CD8-positive, alpha-beta memory T cell (primary cell): ENCODE results near the gene ARF6. TPM values are rescaled to one million over a fixed set of nuclear protein-coding genes. Genes with fewer than 3 reads are reported as not detected.

Experiments used
- CTCF ChIA-PET: fragments of 350-600 bp; sonication (Branson Sonifier 250); formaldehyde crosslinking; loops from one replicate; lab custom pipeline; 2021; ENCODE audit warnings: antibody characterized with exemption; lab: Charles Lee
- POLR2A ChIA-PET: fragments of 350-600 bp; sonication (Branson Sonifier 250); formaldehyde crosslinking; loops from one replicate; lab custom pipeline; 2021; ENCODE audit warnings: antibody characterized with exemption; lab: Charles Lee
- DNase-seq, 5 donors: peaks; one replicate each; pipeline versions ENCODE4 v3.0.0 to v3.0.0-alpha.2; 2020 to 2022; ENCODE audit warnings: mixed read lengths in 1 of 5
- H3K27ac ChIP-seq: one replicate; pipeline ENCODE4 v1.7.0; 2013; ENCODE audit warnings: low read depth, mild to moderate bottlenecking, low read length, moderate library complexity
- H3K27me3 ChIP-seq: 2 replicates; pipeline ENCODE4 v1.7.0; 2013; ENCODE audit warnings: low read length, mild to moderate bottlenecking; ENCODE audit not compliant: insufficient read depth, poor library complexity, severe bottlenecking
- H3K36me3 ChIP-seq: 2 replicates; pipeline ENCODE4 v1.7.0; 2013; ENCODE audit warnings: mild to moderate bottlenecking, low read length, moderate library complexity; ENCODE audit not compliant: insufficient read depth
- H3K4me1 ChIP-seq: 2 replicates; pipeline ENCODE4 v1.7.0; 2013; ENCODE audit warnings: mild to moderate bottlenecking, low read length, moderate library complexity; ENCODE audit not compliant: insufficient read depth
- H3K4me3 ChIP-seq: 2 replicates; pipeline ENCODE4 v1.7.0; 2013; ENCODE audit warnings: mild to moderate bottlenecking, low read length
- H3K9me3 ChIP-seq: 2 replicates; pipeline ENCODE4 v1.7.0; 2013; ENCODE audit warnings: mild to moderate bottlenecking, low read length
- H3K27ac Mint-ChIP-seq, 8 donors: one replicate each; pipeline ENCODE4 v1.8.0; 2020 to 2021; ENCODE audit warnings: mixed read lengths in 8 of 8, mild to moderate bottlenecking in 6 of 8, inconsistent platforms in 3 of 8, moderate library complexity in 3 of 8
- H3K27me3 Mint-ChIP-seq, 2 donors: one replicate each; pipeline ENCODE4 v1.8.0; 2020 to 2021; ENCODE audit warnings: mixed read lengths in 2 of 2, mild to moderate bottlenecking in 1 of 2, moderate library complexity in 1 of 2
- H3K36me3 Mint-ChIP-seq, 3 donors: one replicate each; pipeline ENCODE4 v1.8.0; 2020 to 2021; ENCODE audit warnings: mixed read lengths in 3 of 3, inconsistent platforms in 1 of 3, mild to moderate bottlenecking in 1 of 3
- H3K4me1 Mint-ChIP-seq, 3 donors: one replicate each; pipeline ENCODE4 v1.8.0; 2020 to 2021; ENCODE audit warnings: mixed read lengths in 3 of 3, inconsistent platforms in 1 of 3, mild to moderate bottlenecking in 1 of 3
- H3K4me3 Mint-ChIP-seq, 7 donors: one replicate each; pipeline ENCODE4 v1.8.0; 2020 to 2021; ENCODE audit warnings: mixed read lengths in 7 of 7, mild to moderate bottlenecking in 6 of 7, moderate library complexity in 4 of 7, inconsistent platforms in 2 of 7
- H3K9me3 Mint-ChIP-seq, 5 donors: one replicate each; pipeline ENCODE4 v1.8.0; 2020 to 2022; ENCODE audit warnings: mixed read lengths in 5 of 5, mild to moderate bottlenecking in 3 of 5, moderate library complexity in 2 of 5, inconsistent platforms in 1 of 5
- polyA plus RNA-seq: library from polyadenylated mRNA; unstranded; fragments of 300-500 nt; fragmentation: Illumina TruSeq; gene quantifications from one replicate; pipeline ENCODE4 v1.2.3, GENCODE V29; 2021
- total RNA-seq, 2 experiments: library from RNA; stranded (reverse); gene quantifications; one replicate each; pipeline ENCODE4 v1.2.3, GENCODE V29; 2021

The ARF6 gene
- total and polyA plus RNA-seq, 3 experiments from 2014 or later = 168 to 174 (median 168) TPM

DNA sequence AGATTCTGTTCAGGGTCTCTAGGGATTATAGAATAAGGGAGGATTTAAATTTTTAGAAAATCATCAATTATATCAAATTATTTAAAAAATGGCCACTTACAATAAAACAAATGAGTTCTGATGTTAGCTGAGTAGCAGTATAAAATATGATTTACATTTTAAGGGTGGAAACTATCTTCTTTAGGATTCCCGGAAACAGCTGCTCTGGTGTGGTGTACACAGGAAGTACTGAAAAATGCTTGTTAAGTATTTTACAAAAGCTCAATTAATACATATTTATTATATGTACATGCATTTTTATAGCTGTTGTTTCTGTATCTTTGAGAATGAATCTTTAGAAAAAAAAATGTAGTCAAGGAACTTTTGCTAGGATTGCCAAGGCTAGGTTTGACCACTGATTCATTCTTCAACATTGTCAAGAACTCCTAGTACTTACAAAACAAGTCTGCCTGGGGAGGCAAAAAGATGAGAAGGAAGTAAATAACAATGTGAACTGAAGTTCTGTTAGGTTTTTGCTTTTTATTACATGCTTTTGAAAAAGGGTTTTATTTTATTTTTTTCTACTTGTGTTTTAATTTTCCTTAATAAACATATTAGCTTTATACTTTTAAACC is 48.0 kb downstream of the ARF6 start:
- Histone ChIP-seq H3K4me3 (no peak overlapping the region), H3K27ac (no peak overlapping the region), H3K27me3 (no peaks in the 10 kb centered on the region), H3K4me1 (peaks cover 44% of the 10 kb centered on the region), H3K9me3 (no peaks in the 10 kb centered on the region), H3K36me3 (no peaks in the 10 kb centered on the region)
- H3K4me3 Mint-ChIP-seq = peak overlapping the region in 6 of 7 donors; percentile 54 to 77 (median 64)
- ChIA-PET CTCF (interaction anchor here (0.9 to 3.1 kb wide), 8 partner anchors 11 to 164 kb away, joined by 3 to 10 read pairs (median 4); no protein-coding TSS in a partner anchor), POLR2A (interaction anchor here (0.8 to 1.9 kb wide), 5 partner anchors 31 to 79 kb away, joined by 3 to 13 read pairs (median 8); partner anchors contain the start of gene ARF6)
- peak overlapping the region; percentile 5 to 95 (median 78) for H3K27ac Mint-ChIP-seq
- H3K27me3 Mint-ChIP-seq = no peaks in the 10 kb centered on the region
- H3K4me1 Mint-ChIP-seq = peaks cover 55 to 76% (median 65%) of the 10 kb centered on the region in 3 donors
- DNase-seq = peak in 3 of 5 donors; percentile 31 to 61 (median 35)
- peaks cover 5 to 33% (median 5%) of the 10 kb centered on the region in 3 donors for H3K36me3 Mint-ChIP-seq
- H3K9me3 Mint-ChIP-seq = peaks cover 2 to 16% (median 10%) of the 10 kb centered on the region in 5 donors

DNA sequence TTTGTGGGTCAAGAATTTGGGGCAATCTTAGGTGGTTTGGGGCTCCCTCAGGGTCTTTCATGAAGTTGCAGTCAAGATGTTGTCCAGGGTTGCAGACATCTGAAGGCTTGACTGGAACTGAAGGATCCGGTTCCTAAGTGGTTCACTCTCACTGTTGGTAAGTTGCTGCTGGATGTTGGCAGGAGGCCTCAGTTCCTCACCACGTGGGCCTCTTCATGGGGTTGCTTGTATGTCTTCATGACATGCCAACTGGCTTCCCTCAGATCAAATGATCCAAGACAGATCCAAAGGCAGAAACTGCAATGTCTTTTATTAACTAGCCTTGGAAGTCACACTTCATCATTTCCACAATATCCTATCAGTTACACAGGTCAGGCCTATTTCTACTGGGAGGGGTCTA is 49.2 kb downstream of the ARF6 start:
- Mint-ChIP-seq H3K4me1 (peaks cover 67 to 79% (median 77%) of the 10 kb centered on the region in 3 donors), H3K4me3 (peak overlapping the region in 1 of 7 donors; percentile 28), H3K36me3 (peaks cover 5 to 30% (median 5%) of the 10 kb centered on the region in 3 donors), H3K9me3 (peaks cover 2 to 16% (median 10%) of the 10 kb centered on the region in 5 donors), H3K27me3 (no peaks in the 10 kb centered on the region), H3K27ac (peak overlapping the region in 7 of 8 donors; percentile 15 to 87 (median 67))
- H3K4me1 ChIP-seq = peaks cover 55% of the 10 kb centered on the region
- H3K27me3 ChIP-seq = no peaks in the 10 kb centered on the region
- no peak overlapping the region for H3K4me3 ChIP-seq
- CTCF ChIA-PET = interaction anchor here (1.0 to 3.1 kb wide), 4 partner anchors 11 to 120 kb away, joined by 3 to 10 read pairs (median 5); no protein-coding TSS in a partner anchor
- no peaks in the 10 kb centered on the region for H3K9me3 ChIP-seq
- no peak for DNase-seq
- no peak overlapping the region for H3K27ac ChIP-seq
- H3K36me3 ChIP-seq = no peaks in the 10 kb centered on the region
- POLR2A ChIA-PET = no interaction called here

DNA sequence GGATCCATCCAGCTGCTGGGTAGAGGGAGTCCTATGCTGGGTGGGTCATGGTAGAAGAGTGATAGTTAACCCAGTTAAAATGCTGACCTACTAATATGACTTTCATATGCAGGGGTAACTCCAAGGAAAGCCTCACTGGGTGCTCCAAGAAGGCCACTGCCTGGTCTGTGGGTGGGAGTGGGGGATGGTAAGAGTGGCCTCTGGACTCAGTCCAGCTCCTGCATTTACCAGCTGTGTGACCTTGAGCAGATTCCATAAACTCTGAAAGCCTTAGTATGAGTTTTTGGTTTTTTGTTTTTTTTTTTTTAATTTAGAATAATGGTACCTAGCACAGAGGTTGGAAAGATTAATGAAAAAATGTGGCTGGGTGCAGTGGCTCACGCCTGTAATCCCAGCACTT is 51.6 kb downstream of the ARF6 start:
- H3K9me3 ChIP-seq = no peaks in the 10 kb centered on the region
- no peak overlapping the region for H3K4me3 ChIP-seq
- no peaks in the 10 kb centered on the region for H3K27me3 Mint-ChIP-seq
- peaks cover 72 to 89% (median 88%) of the 10 kb centered on the region in 3 donors for H3K4me1 Mint-ChIP-seq
- no peaks in the 10 kb centered on the region for H3K27me3 ChIP-seq
- H3K4me3 Mint-ChIP-seq = peak overlapping the region in 1 of 7 donors; percentile 12
- no peaks in the 10 kb centered on the region for H3K36me3 ChIP-seq
- H3K4me1 ChIP-seq = peaks cover 58% of the 10 kb centered on the region
- CTCF ChIA-PET = interaction anchor here (1.2 to 2.1 kb wide), 2 partner anchors 57 to 118 kb away, joined by 4 to 8 read pairs; no protein-coding TSS in a partner anchor
- no peak for DNase-seq
- no peak overlapping the region for H3K27ac ChIP-seq
- POLR2A ChIA-PET = interaction anchor here (0.7 to 2.8 kb wide), 3 partner anchors 39 to 82 kb away, joined by 4 to 13 read pairs (median 11); no protein-coding TSS in a partner anchor
- H3K9me3 Mint-ChIP-seq = peaks cover 0 to 12% (median 7%) of the 10 kb centered on the region in 5 donors
- peak overlapping the region in 2 of 8 donors; percentile 9 to 47 for H3K27ac Mint-ChIP-seq
- peaks cover 4 to 29% (median 5%) of the 10 kb centered on the region in 3 donors for H3K36me3 Mint-ChIP-seq

- no peaks in the 10 kb centered on the region for H3K36me3 ChIP-seq
- ChIA-PET CTCF (interaction anchor here (0.9 to 2.1 kb wide), 9 partner anchors 26 to 325 kb away, joined by 3 to 8 read pairs (median 4); partner anchors contain the start of genes ARF6, MGAT2, NEMF and RPL36AL), POLR2A (interaction anchor here (0.8 to 2.8 kb wide), 9 partner anchors 26 to 136 kb away, joined by 3 to 13 read pairs (median 4); no protein-coding TSS in a partner anchor)
- peaks cover 50% of the 10 kb centered on the region for H3K4me1 ChIP-seq
- Mint-ChIP-seq H3K4me3 (peak overlapping the region in 6 of 7 donors; percentile 37 to 71 (median 64)), H3K36me3 (peaks cover 4 to 29% (median 5%) of the 10 kb centered on the region in 3 donors), H3K9me3 (peaks cover 0 to 12% (median 7%) of the 10 kb centered on the region in 5 donors), H3K27me3 (no peaks in the 10 kb centered on the region), H3K27ac (peak overlapping the region; percentile 77 to 99 (median 93)), H3K4me1 (peaks cover 66 to 84% (median 83%) of the 10 kb centered on the region in 3 donors)
- no peaks in the 10 kb centered on the region for H3K9me3 ChIP-seq
- H3K4me3 ChIP-seq = peak overlapping the region; percentile 32
- peak in 2 of 5 donors; percentile 20 to 21 for DNase-seq
- H3K27me3 ChIP-seq = no peaks in the 10 kb centered on the region
- H3K27ac ChIP-seq = peak overlapping the region; percentile 48
Observed at GRCh38 chr14:49945448-49946319, 52.8 kb downstream of the ARF6 start.

Other genes starting within 250 kb of the ARF6 start
- gene POLE2, start 204.9 kb upstream of the ARF6 start, total RNA-seq = 10 to 100 TPM; 36.3 to 37.2 TPM
- 1.3 TPM for gene POLE2, start 204.9 kb upstream of the ARF6 start, polyA plus RNA-seq
- 1 to 10 TPM; 2.0 to 2.7 TPM for gene KLHDC1, start 200.0 kb upstream of the ARF6 start, total RNA-seq
- gene KLHDC1, start 200.0 kb upstream of the ARF6 start, polyA plus RNA-seq = 1.6 TPM
- 10 to 100 TPM; 28.9 to 29.0 TPM for gene KLHDC2, start 124.9 kb upstream of the ARF6 start, total RNA-seq
- gene KLHDC2, start 124.9 kb upstream of the ARF6 start, polyA plus RNA-seq = 78.7 TPM
- gene NEMF, start 40.3 kb upstream of the ARF6 start, total RNA-seq = 10 to 100 TPM; 69.2 to 71.9 TPM
- gene NEMF, start 40.3 kb upstream of the ARF6 start, polyA plus RNA-seq = 48.9 TPM
- 10 to 100 TPM; 16.5 to 19.9 TPM for gene VCPKMT, start 223.5 kb downstream of the ARF6 start, total RNA-seq
- gene VCPKMT, start 223.5 kb downstream of the ARF6 start, polyA plus RNA-seq = 11.7 TPM